Measurements from ENCODE around the gene TMEM255B.
"Not testable (repeated sequence)": the region's sequence is repeated elsewhere in the genome, so short reads cannot be mapped to it uniquely, and the experiment has no call there.

TMEM255B gene

GRCh38 chr13:113787694-113788093 lies 28.7 kb downstream of the TMEM255B start:
- DNase-seq (ENCODE audit: low spot score): no peak

GRCh38 chr13:113788413-113789135 lies 29.5 kb downstream of the TMEM255B start:
- DNase-seq (ENCODE audit: low spot score): no peak

GRCh38 chr13:113789167-113789566 lies 30.1 kb downstream of the TMEM255B start:
- no peak for DNase-seq (ENCODE audit: low spot score)

DNA sequence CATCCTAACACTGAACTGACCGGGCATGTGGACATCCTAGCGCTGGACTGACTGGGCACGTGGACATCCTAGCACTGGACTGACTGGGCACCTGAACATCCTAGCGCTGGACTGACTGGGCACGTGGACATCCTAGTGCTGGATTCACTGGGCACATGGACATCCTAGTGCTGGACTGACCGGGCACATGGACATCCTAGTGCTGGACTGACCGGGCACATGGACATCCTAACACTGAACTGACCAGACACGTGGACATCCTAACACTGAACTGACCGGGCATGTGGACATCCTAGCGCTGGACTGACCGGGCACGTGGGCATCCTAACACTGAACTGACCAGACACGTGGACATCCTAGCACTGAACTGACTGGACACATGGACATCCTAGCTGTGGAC lies 30.9 kb downstream of the TMEM255B start:
- not testable (repeated sequence) for DNase-seq (ENCODE audit: low spot score)

DNA sequence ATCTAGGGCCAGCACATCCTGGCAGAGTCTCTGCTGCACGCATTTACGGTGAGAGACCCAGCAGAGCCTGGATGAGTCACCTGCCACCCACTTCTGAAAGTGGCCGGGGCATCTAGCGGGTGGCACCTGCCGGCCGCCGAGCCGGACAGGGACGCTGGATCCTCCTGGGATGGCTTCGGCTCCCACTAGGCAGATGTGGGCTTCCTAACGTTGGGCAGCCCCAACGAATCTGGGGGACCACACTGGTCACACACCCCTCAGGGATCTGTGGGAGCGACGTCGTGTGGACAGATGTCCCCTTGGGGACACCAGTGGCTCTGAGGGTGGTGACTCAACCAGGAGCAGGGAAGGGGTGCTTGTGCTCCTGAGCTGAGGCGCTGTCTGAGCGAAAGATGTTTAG lies 32.2 kb downstream of the TMEM255B start:
- no peak for DNase-seq (ENCODE audit: low spot score)

GRCh38 chr13:113791761-113792160 lies 32.7 kb downstream of the TMEM255B start:
- DNase-seq (ENCODE audit: low spot score): no peak

GRCh38 chr13:113792236-113792770 lies 33.3 kb downstream of the TMEM255B start:
- DNase-seq (ENCODE audit: low spot score): no peak

GRCh38 chr13:113792886-113793717 lies 34.1 kb downstream of the TMEM255B start:
- DNase-seq (ENCODE audit: low spot score): no peak

DNA sequence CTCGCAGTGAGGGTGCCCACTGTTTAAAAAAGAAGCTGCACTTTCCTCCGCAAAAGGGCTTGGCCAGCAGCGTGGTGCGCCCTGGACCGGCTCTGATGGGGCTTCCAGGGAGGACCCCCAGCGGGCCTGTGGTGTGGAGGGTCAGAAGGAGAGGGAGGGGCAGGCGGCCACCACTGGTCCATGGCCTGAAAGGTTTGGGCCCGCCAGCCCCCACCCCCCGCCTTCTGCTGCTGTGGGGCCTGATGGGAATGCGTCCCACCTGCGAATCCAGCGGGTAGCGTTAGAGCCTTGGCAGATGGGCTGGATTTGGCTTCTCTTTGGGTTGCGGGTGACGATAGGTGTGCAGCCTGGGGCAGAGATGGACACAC lies 34.7 kb downstream of the TMEM255B start:
- DNase-seq (ENCODE audit: low spot score): no peak

- DNase-seq (ENCODE audit: low spot score): no peak
Measured at GRCh38 chr13:113794086-113794485, 35.1 kb downstream of the TMEM255B start.

DNA sequence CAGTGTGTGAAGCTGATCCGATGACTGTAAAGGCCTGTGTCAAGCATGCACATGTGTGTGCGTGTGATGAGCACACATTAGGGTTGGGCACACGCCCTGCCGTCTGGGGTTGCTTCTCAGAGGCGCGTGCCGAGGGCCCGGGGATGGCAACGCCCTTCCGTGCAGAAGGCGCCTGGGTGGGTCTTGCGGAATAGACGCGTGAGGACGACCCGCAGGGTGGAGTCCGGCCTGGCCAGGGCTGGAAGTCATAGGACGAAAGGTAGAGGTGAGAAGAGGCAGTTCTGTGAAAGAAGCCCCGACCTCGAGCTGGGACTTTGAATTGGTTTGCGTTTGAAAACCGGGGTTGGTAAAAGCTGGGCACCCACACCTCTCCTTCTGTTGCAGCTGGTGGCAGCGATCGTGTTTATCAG lies 35.7 kb downstream of the TMEM255B start:
- DNase-seq (ENCODE audit: low spot score): no peak

DNA sequence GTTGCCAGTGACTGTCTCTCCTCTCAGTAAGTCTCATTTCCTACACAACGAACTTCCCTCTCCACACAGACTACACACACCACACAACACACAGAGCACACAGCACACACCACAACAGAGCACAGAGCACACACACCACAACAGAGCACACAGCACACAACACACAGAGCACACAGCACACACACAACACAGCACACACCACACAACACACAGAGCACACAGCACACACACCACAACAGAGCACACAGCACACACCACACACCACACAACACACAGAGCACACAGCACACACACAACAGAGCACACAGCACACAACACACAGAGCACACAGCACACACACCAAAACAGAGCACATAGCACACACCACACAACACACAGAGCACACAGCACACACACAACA lies 36.3 kb downstream of the TMEM255B start:
- not testable (repeated sequence) for DNase-seq (ENCODE audit: low spot score)

DNA sequence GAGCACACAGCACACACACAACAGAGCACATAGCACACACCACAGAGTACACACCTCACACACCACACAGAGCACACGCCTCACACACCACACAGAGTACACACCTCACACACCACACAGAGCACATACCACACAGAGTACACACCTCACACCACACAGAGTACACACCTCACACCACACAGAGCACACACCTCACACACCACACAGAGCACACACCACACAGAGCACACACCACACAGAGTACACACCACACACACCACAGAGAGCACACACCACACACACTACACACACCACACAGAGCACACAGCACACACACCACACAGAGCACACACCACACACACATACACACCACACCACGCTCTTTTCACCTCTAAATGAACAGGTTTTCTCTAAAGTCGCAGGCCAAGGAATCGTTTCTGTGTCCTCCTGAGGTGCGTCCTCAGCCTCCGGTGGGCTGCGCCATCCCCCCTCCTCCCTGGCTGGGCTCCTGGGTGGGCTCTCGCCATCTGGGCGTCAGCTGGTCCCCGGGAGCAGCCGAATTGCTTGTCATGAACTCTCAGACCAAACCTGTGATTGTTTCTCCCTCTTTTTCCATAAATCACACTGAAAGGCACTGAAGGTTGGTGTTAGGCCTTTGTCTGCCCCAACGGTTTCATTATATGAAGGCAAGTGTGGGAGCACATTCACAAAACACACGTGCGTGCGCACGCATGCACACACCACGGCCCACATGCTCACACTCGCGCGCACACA lies 37.4 kb downstream of the TMEM255B start:
- no peak for DNase-seq (ENCODE audit: low spot score)

DNA sequence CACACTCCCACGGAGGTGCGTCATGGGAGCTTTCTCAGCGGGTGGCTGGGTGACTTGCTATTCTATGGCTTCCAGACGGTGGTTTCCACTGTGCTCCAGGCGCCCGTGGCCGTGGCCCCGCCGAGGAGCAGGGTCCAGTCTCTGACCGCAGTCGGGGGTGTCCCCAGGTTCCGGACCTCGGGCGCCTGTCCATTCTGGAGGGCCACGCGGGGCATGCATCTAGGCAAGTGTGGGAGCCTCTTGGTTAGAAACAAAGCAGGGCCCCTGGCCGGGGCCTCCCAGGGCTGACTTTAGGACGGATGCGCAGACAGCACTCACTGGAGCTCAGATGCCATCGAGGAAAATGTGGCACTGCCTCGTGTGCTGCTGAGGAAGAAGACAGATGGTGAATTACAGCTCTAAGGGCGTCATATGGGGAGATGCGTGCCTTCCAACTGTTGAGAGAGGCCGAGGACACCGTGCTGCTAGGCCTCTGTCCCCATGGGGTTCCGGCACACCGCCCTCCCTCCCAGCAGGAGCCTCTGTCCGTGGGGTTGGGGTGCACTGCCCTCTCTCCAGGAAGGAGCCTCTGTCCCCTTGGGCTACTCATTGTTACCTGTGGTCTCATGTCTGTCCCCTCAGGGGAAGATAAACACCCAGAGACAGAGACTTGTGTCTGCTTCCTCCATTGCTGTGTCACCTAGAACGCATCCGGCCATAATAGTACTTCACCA lies 38.1 kb downstream of the TMEM255B start:
- no peak for DNase-seq (ENCODE audit: low spot score)

GRCh38 chr13:113798200-113798811 lies 39.3 kb downstream of the TMEM255B start:
- no peak for DNase-seq (ENCODE audit: low spot score)

DNA sequence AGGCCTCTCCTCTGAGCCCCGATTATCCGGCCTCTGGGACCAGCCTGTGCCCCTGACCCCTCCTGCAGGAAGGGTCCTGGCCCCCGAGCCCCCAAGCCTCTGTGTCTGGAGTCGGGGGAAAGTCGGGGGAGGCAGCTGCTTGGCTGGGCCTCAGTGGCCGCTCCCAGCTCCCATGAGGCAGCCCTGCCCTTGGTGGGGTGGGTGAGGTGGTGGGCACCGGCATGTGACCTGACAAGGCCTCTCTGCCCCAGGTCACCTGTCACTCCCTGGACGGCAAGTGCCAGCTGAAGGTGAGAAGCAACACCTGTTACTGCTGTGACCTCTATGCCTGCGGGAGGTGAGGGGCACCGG lies 41.5 kb downstream of the TMEM255B start:
- DNase-seq (ENCODE audit: low spot score): no peak

- no peak for DNase-seq (ENCODE audit: low spot score)
Measured at GRCh38 chr13:113801289-113801961, 42.4 kb downstream of the TMEM255B start.

DNA sequence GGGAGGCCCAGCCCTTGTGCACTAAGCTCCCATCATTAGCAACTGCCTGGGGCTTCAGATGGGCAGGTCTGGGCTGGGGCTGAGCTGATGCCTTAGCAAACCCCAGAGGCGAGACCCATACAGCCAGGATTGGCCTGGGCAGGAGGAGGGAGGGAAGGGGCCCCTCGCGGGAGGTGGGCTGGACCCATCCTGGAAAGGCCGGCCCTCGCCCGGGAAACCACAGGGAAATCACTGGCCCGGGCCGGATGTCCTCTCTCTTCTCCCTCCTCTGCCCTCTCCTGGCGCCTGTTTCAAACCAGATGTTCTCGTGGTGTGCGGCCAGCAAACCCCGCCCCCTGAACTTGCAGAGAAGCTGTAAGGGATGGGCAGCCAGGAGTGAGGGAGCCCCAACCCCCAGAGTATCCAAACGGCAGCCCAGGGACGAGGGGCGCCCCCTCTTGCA lies 43.1 kb downstream of the TMEM255B start:
- DNase-seq (ENCODE audit: low spot score): peak; percentile 37

- DNase-seq (ENCODE audit: low spot score): no peak
Measured at GRCh38 chr13:113802761-113803160, 43.7 kb downstream of the TMEM255B start.

DNA sequence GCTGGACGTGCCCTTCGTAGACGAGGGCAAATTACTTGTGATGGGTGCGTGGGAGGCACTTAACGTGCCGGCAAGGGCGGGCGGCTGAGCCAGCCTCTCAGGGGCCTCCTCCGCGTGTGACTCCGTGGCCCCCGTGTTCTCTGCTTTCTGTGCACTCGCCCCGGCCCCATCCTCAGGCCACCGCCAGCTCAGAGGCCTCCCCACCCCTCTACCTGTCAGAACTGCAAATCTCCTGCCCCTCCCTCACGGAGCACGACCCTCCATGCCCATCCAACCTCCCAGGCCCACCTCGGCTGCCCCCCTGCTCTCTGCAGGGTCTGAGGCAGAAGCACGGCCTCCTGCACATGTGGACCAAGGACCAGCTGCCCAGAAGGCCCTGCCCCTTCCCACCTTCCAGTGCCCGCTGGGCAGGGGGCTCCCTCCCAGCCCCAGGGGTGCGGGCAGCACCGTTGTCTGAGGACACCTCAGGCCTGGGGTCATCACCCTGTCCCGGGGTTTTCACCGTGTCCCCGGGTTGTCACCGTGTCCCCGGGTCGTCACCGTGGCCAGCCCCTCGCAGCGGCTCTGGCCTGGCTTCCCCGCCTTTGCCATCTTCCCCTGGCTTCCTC lies 44.5 kb downstream of the TMEM255B start:
- DNase-seq (ENCODE audit: low spot score): no peak
